Stomach (tissue), 4 donors: ENCODE data around the gene SLC35C1.

Experiments used
- CTCF ChIP-seq, 7 experiments: fragments of 450-650 bp in 4 of 7; fragments of 200-600 bp in 3 of 7; sonication (generic) in 3 of 7; IDR thresholded peaks; one replicate each; pipeline ENCODE4 v1.5.1; 2016 to 2019; ENCODE audit warnings: antibody characterized with exemption in 7 of 7, control low read depth in 2 of 7, mild to moderate bottlenecking in 1 of 7
- POLR2AphosphoS5 ChIP-seq, 3 donors: sonication (generic); formaldehyde crosslinking; IDR thresholded peaks; one replicate each; pipeline ENCODE4 v1.6.1; 2016; ENCODE audit warnings: antibody characterized with exemption in 3 of 3

DNA sequence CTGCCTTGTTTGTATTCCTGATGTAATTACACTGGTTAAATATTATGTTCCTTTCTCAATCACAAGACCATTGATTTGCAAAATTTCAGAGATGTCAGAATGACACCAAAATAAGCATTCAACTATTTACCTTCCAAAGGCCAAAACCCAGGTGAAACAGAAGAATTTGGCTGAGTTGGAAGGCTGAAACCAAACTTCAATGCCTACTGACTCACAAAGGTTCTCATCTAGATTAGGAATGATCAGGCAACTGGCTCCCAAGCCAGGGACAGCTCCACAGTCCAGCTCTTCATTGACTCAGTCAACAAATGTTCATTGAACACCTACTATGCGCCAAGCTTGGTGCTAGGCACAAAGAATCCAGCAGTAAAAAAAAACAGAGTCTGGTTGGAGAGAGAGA, 13.4 kb upstream of the SLC35C1 start:
- TF ChIP-seq CTCF (IDR thresholded peaks at IDR 0.05), result no peak
- no peak for TF ChIP-seq POLR2AphosphoS5 (IDR thresholded peaks at IDR 0.05)
